GM23338 (cell line): ENCODE data around the gene TNNI3K. TPM values are rescaled to one million over a fixed set of nuclear protein-coding genes. Genes with fewer than 3 reads are reported as not detected.

ENCODE experiments used
- ATAC-seq: fragments of 200-7000 bp; cut with Tn5 transposase; 3 replicates; pipeline ENCODE4 v1.9.1; 2020
- DNase-seq: peaks from one replicate; pipeline ENCODE4 v3.0.0-alpha.2; 2015; ENCODE audit warnings: low spot score
- H2AFZ ChIP-seq: fragments of 200-600 bp; sonication (generic); 2 replicates; pipeline ENCODE4 v1.8.0; 2016; ENCODE audit warnings: antibody characterized with exemption, mild to moderate bottlenecking, moderate library complexity
- H3F3A ChIP-seq: fragments of 200-600 bp; sonication (generic); replicated peaks from 2 replicates; pipeline ENCODE4 v1.8.0; 2017; ENCODE audit warnings: antibody characterized with exemption, mixed run types, low read depth
- H3K27ac ChIP-seq: fragments of 200-600 bp; sonication (generic); 2 replicates; pipeline ENCODE4 v1.6.1; 2016; ENCODE audit warnings: low read depth
- H3K27me3 ChIP-seq: fragments of 200-600 bp; sonication (generic); 2 replicates; pipeline ENCODE4 v1.8.0; 2016; ENCODE audit warnings: mild to moderate bottlenecking, mixed run types, moderate library complexity; ENCODE audit not compliant: insufficient read depth
- H3K36me3 ChIP-seq: fragments of 200-600 bp; sonication (generic); 2 replicates; pipeline ENCODE4 v1.8.0; 2016; ENCODE audit warnings: mild to moderate bottlenecking; ENCODE audit not compliant: insufficient read depth
- H3K4me1 ChIP-seq: fragments of 200-600 bp; sonication (generic); 2 replicates; pipeline ENCODE4 v1.8.0; 2016; ENCODE audit warnings: mild to moderate bottlenecking, moderate library complexity; ENCODE audit not compliant: insufficient read depth
- H3K4me2 ChIP-seq: fragments of 200-600 bp; sonication (generic); 2 replicates; pipeline ENCODE4 v1.7.1; 2017; ENCODE audit warnings: mixed run types
- H3K4me3 ChIP-seq: fragments of 200-600 bp; sonication (generic); 2 replicates; pipeline ENCODE4 v1.6.1; 2016; ENCODE audit warnings: mixed run types
- H3K79me2 ChIP-seq: fragments of 200-600 bp; sonication (generic); replicated peaks from 2 replicates; pipeline ENCODE4 v1.8.0; 2017; ENCODE audit warnings: mild to moderate bottlenecking; ENCODE audit not compliant: insufficient read depth
- H3K9me2 ChIP-seq: fragments of 200-600 bp; sonication (generic); 2 replicates; pipeline ENCODE4 v1.8.0; 2017; ENCODE audit not compliant: insufficient read depth
- H4K20me1 ChIP-seq: fragments of 200-600 bp; sonication (generic); replicated peaks from 2 replicates; pipeline ENCODE4 v1.8.0; 2017; ENCODE audit warnings: mild to moderate bottlenecking; ENCODE audit not compliant: insufficient read depth
- H3K27ac Mint-ChIP-seq: 2 replicates; pipeline ENCODE4 v1.8.0; 2020; ENCODE audit warnings: inconsistent platforms, mild to moderate bottlenecking, moderate library complexity, mixed read lengths
- H3K27me3 Mint-ChIP-seq: 3 replicates; pipeline ENCODE4 v1.8.0; 2022; ENCODE audit warnings: low read depth, mild to moderate bottlenecking, moderate library complexity, mixed read lengths, inconsistent platforms; ENCODE audit not compliant: insufficient read depth, poor library complexity
- H3K36me3 Mint-ChIP-seq: 3 replicates; pipeline ENCODE4 v1.8.0; 2021; ENCODE audit warnings: low read depth, mild to moderate bottlenecking, inconsistent platforms, moderate library complexity, mixed read lengths
- H3K4me1 Mint-ChIP-seq: 3 replicates; pipeline ENCODE4 v1.8.0; 2020; ENCODE audit warnings: mild to moderate bottlenecking, inconsistent platforms, mixed read lengths
- H3K4me3 Mint-ChIP-seq: 3 replicates; pipeline ENCODE4 v1.8.0; 2021; ENCODE audit warnings: moderate library complexity, mild to moderate bottlenecking, inconsistent platforms, mixed read lengths
- H3K9me3 Mint-ChIP-seq: 3 replicates; pipeline ENCODE4 v1.8.0; 2020; ENCODE audit warnings: moderate library complexity, mild to moderate bottlenecking, inconsistent platforms, mixed read lengths
- CREB1 ChIP-seq: fragments of 250-450 bp; sonication (Bioruptor Pico); IDR thresholded peaks from 2 replicates; pipeline ENCODE4 v1.5.0; 2020; ENCODE audit warnings: low read depth, mild to moderate bottlenecking, moderate library complexity
- EZH2phosphoT487 ChIP-seq: fragments of 200-600 bp; sonication (generic); IDR thresholded peaks from one replicate; pipeline ENCODE4 v1.8.1; 2018; ENCODE audit warnings: antibody characterized with exemption; ENCODE audit not compliant: unreplicated experiment
- NANOG ChIP-seq: IDR thresholded peaks from 2 replicates; pipeline ENCODE4 v1.6.1; 2016; ENCODE audit warnings: antibody characterized with exemption, borderline replicate concordance
- STAT1 ChIP-seq: IDR thresholded peaks from one replicate; pipeline ENCODE4 v1.6.1; 2016; ENCODE audit warnings: antibody characterized with exemption; ENCODE audit not compliant: unreplicated experiment
- ZNF114 ChIP-seq: fragments of 250-450 bp; sonication (Bioruptor Pico); IDR thresholded peaks from 2 replicates; pipeline ENCODE4 v1.5.0; 2020; ENCODE audit warnings: mild to moderate bottlenecking, moderate library complexity
- ZNF331 ChIP-seq: fragments of 250-450 bp; sonication (Bioruptor Pico); IDR thresholded peaks from 2 replicates; pipeline ENCODE4 v1.5.0; 2020; ENCODE audit warnings: low read depth, mild to moderate bottlenecking, moderate library complexity
- polyA plus RNA-seq: library from polyadenylated mRNA; unstranded; fragments of >200 nt; fragmentation: Nextera tagmentation; extraction: Ambion mirVana; gene quantifications from 2 replicates; pipeline ENCODE4 v1.2.1, GENCODE V29; 2016
- total RNA-seq: library from RNA; depleted of rRNA; stranded (reverse); fragments of >200 nt; shearing (Covaris generic); gene quantifications from 2 replicates; pipeline ENCODE4 v1.2.3, GENCODE V29; 2014
- TF ChIP-seq, protein P1 (sequence below): IDR thresholded peaks from one replicate; pipeline ENCODE4 v1.6.1; 2018; ENCODE audit warnings: antibody characterized with exemption; ENCODE audit not compliant: unreplicated experiment
- TF ChIP-seq, protein P2 (sequence below): IDR thresholded peaks from 2 replicates; pipeline ENCODE4 v1.6.1; 2016; ENCODE audit warnings: antibody characterized with exemption
- TF ChIP-seq, protein P3 (sequence below), 2 experiments: fragments of 200-600 bp in 1 of 2; sonication (generic) in 1 of 2; conservative IDR thresholded peaks; 2 replicates each; pipeline versions ENCODE4 v1.5.1 to v1.6.1; 2016 to 2017; ENCODE audit warnings: antibody characterized with exemption in 2 of 2, low read depth in 2 of 2, mild to moderate bottlenecking in 2 of 2, moderate library complexity in 1 of 2

Gene TNNI3K
- total and polyA plus RNA-seq, 2 experiments from 2014 or later = not detected

DNA sequence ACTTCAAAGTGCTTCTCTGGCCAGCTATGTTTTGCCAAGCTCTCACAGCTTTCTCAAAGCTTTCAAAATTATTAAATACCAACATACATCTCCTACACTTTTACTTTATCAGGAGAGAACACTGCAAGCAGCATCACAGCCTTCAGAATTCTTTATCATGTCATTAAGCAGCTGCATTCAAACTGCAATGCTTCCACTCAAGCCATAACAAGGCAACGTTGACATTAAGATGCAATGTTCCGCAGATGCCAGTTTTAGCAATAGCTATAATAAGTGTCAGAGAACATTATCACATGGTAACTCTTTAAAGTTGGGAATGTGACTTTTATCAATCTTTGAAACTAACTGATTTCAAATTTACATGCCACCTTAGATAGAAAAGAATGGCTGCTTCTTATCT is 185.3 kb downstream of the TNNI3K start:
- Histone ChIP-seq H2AFZ (no peak overlapping the region), H3K79me2 (no peaks in the 10 kb centered on the region), H3F3A (no peaks in the 10 kb centered on the region), H3K4me2 (no peak overlapping the region), H4K20me1 (no peaks in the 10 kb centered on the region), H3K4me3 (no peak overlapping the region), H3K27ac (no peak overlapping the region), H3K27me3 (no peaks in the 10 kb centered on the region), H3K4me1 (no peaks in the 10 kb centered on the region), H3K9me2 (no peaks in the 10 kb centered on the region), H3K36me3 (no peaks in the 10 kb centered on the region)
- ATAC-seq (no peak), DNase-seq (no peak)
- H3K9me3 Mint-ChIP-seq = no peaks in the 10 kb centered on the region
- no peaks in the 10 kb centered on the region for H3K36me3 Mint-ChIP-seq
- H3K27ac Mint-ChIP-seq = no peak overlapping the region
- TF ChIP-seq CREB1 (no peak), STAT1 (no peak), EZH2phosphoT487 (no peak), ZNF331 (CRISPR knock-in tag) (no peak), ZNF114 (CRISPR knock-in tag) (no peak)
- TF ChIP-seq, protein P1, sequence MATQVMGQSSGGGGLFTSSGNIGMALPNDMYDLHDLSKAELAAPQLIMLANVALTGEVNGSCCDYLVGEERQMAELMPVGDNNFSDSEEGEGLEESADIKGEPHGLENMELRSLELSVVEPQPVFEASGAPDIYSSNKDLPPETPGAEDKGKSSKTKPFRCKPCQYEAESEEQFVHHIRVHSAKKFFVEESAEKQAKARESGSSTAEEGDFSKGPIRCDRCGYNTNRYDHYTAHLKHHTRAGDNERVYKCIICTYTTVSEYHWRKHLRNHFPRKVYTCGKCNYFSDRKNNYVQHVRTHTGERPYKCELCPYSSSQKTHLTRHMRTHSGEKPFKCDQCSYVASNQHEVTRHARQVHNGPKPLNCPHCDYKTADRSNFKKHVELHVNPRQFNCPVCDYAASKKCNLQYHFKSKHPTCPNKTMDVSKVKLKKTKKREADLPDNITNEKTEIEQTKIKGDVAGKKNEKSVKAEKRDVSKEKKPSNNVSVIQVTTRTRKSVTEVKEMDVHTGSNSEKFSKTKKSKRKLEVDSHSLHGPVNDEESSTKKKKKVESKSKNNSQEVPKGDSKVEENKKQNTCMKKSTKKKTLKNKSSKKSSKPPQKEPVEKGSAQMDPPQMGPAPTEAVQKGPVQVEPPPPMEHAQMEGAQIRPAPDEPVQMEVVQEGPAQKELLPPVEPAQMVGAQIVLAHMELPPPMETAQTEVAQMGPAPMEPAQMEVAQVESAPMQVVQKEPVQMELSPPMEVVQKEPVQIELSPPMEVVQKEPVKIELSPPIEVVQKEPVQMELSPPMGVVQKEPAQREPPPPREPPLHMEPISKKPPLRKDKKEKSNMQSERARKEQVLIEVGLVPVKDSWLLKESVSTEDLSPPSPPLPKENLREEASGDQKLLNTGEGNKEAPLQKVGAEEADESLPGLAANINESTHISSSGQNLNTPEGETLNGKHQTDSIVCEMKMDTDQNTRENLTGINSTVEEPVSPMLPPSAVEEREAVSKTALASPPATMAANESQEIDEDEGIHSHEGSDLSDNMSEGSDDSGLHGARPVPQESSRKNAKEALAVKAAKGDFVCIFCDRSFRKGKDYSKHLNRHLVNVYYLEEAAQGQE = no peak
- H3K27me3 Mint-ChIP-seq = peaks cover 3% of the 10 kb centered on the region
- H3K4me3 Mint-ChIP-seq = no peak overlapping the region
- H3K4me1 Mint-ChIP-seq = no peaks in the 10 kb centered on the region

DNA sequence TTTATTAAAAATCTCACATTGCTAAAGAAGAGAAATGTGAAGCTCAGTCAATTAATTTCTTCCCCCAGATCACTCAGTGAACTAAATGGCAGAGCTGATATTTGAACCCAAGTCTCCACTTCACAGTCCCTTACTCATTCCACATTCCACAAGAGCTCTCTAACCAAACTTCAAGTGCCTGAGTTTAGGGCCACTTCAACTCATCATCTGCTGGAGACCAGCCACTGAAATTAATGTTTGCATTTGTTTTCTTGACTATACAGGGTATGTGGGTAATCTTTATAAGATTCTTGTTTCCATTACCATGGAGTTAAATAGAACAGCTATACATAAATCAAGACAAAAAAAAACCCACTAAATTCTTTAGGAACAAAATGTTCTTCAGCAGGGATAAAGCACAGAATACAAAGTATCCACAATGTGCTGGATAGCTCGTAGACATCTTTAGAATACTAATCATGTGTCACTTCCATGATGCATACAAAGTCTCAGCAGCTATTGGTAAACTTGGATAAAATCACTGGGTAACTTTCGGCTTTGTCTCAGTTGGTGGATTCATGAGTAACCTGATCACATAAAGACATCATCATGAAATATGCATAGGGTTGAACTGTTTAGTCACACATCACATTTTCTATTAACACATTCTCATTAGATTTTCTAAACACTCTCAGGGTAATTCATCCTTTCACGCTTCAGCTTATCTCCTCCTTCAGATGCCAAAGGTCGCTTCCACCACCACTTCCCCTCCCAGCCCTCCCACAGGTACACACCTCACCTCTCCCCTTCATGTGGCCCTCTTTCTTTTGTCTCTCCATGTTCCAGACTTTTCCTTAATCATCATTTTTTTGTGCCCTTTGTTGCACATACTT is 187.5 kb downstream of the TNNI3K start:
- Mint-ChIP-seq H3K4me1 (no peaks in the 10 kb centered on the region), H3K9me3 (no peaks in the 10 kb centered on the region), H3K27ac (no peak overlapping the region), H3K27me3 (peaks cover 1% of the 10 kb centered on the region), H3K4me3 (no peak overlapping the region), H3K36me3 (no peaks in the 10 kb centered on the region)
- H3K79me2 ChIP-seq = no peaks in the 10 kb centered on the region
- no peaks in the 10 kb centered on the region for H3K36me3 ChIP-seq
- H3K4me2 ChIP-seq = no peak overlapping the region
- H2AFZ ChIP-seq = no peak overlapping the region
- H3K4me3 ChIP-seq = no peak overlapping the region
- no peaks in the 10 kb centered on the region for H3K4me1 ChIP-seq
- no peaks in the 10 kb centered on the region for H3K27me3 ChIP-seq
- no peak for DNase-seq
- TF ChIP-seq STAT1 (no peak), ZNF114 (CRISPR knock-in tag) (no peak), ZNF331 (CRISPR knock-in tag) (no peak), EZH2phosphoT487 (no peak), NANOG (no peak)
- TF ChIP-seq, protein P2, sequence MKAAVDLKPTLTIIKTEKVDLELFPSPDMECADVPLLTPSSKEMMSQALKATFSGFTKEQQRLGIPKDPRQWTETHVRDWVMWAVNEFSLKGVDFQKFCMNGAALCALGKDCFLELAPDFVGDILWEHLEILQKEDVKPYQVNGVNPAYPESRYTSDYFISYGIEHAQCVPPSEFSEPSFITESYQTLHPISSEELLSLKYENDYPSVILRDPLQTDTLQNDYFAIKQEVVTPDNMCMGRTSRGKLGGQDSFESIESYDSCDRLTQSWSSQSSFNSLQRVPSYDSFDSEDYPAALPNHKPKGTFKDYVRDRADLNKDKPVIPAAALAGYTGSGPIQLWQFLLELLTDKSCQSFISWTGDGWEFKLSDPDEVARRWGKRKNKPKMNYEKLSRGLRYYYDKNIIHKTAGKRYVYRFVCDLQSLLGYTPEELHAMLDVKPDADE = no peak
- TF ChIP-seq, protein P3, sequence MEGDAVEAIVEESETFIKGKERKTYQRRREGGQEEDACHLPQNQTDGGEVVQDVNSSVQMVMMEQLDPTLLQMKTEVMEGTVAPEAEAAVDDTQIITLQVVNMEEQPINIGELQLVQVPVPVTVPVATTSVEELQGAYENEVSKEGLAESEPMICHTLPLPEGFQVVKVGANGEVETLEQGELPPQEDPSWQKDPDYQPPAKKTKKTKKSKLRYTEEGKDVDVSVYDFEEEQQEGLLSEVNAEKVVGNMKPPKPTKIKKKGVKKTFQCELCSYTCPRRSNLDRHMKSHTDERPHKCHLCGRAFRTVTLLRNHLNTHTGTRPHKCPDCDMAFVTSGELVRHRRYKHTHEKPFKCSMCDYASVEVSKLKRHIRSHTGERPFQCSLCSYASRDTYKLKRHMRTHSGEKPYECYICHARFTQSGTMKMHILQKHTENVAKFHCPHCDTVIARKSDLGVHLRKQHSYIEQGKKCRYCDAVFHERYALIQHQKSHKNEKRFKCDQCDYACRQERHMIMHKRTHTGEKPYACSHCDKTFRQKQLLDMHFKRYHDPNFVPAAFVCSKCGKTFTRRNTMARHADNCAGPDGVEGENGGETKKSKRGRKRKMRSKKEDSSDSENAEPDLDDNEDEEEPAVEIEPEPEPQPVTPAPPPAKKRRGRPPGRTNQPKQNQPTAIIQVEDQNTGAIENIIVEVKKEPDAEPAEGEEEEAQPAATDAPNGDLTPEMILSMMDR (conservative IDR thresholded peaks at IDR 0.05; ENCODE audit: low read depth in 2 of 2) = no peak
- H3K9me2 ChIP-seq = no peaks in the 10 kb centered on the region
- no peak for ATAC-seq
- H3K27ac ChIP-seq = no peak overlapping the region
- H4K20me1 ChIP-seq = no peaks in the 10 kb centered on the region
- H3F3A ChIP-seq = no peaks in the 10 kb centered on the region
